Fibroblast of lung (primary cell): ENCODE measurements around the gene DOK5. TPM values are rescaled to one million over a fixed set of nuclear protein-coding genes. Genes with fewer than 3 reads are reported as not detected.

ENCODE experiments used
- DNase-seq, 2 donors: peaks; one replicate each; pipeline versions ENCODE4 v3.0.0 to v3.0.0-alpha.2; 2010; ENCODE audit warnings: low read depth in 2 of 2
- H2AFZ ChIP-seq: 2 replicates; pipeline ENCODE4 v1.5.1; 2012; ENCODE audit warnings: low read length, control low read depth, inconsistent platforms
- H3K27ac ChIP-seq: 2 replicates; pipeline ENCODE4 v1.5.1; 2011; ENCODE audit warnings: low read length, control low read depth; ENCODE audit not compliant: insufficient read depth
- H3K27me3 ChIP-seq: 2 replicates; pipeline ENCODE4 v1.5.1; 2011; ENCODE audit warnings: mild to moderate bottlenecking, low read length; ENCODE audit not compliant: control insufficient read depth, insufficient read depth
- H3K36me3 ChIP-seq: 2 replicates; pipeline ENCODE4 v1.5.1; 2011; ENCODE audit warnings: low read length; ENCODE audit not compliant: control insufficient read depth, insufficient read depth
- H3K4me1 ChIP-seq: 2 replicates; pipeline ENCODE4 v1.5.1; 2011; ENCODE audit warnings: low read length; ENCODE audit not compliant: control insufficient read depth, insufficient read depth; ENCODE audit errors: extremely low read depth
- H3K4me2 ChIP-seq: 2 replicates; pipeline ENCODE4 v1.5.1; 2011; ENCODE audit warnings: low read length, control low read depth; ENCODE audit not compliant: insufficient read depth; ENCODE audit errors: extremely low read depth
- H3K4me3 ChIP-seq, 4 experiments: fragments of 200-600 bp in 1 of 4; sonication (generic) in 1 of 4; replicated peaks in 1 of 4; 2 replicates each; pipeline ENCODE4 v1.5.1; 2011 to 2016; ENCODE audit warnings: low read length in 4 of 4, low read depth in 3 of 4, mild to moderate bottlenecking in 3 of 4, control low read depth in 2 of 4, inconsistent platforms in 1 of 4, mixed read lengths in 1 of 4; ENCODE audit not compliant: insufficient read depth in 1 of 4; ENCODE audit errors: control extremely low read depth in 1 of 4
- H3K79me2 ChIP-seq: 2 replicates; pipeline ENCODE4 v1.5.1; 2012; ENCODE audit warnings: mild to moderate bottlenecking, low read length, inconsistent platforms; ENCODE audit not compliant: control insufficient read depth, insufficient read depth
- H3K9ac ChIP-seq: 2 replicates; pipeline ENCODE4 v1.5.1; 2011; ENCODE audit warnings: mild to moderate bottlenecking, low read length, control low read depth; ENCODE audit not compliant: insufficient read depth
- H3K9me3 ChIP-seq: 2 replicates; pipeline ENCODE4 v1.5.1; 2012; ENCODE audit warnings: low read depth, low read length; ENCODE audit not compliant: control insufficient read depth, insufficient read depth
- H4K20me1 ChIP-seq: 2 replicates; pipeline ENCODE4 v1.5.1; 2011; ENCODE audit warnings: low read length; ENCODE audit not compliant: control insufficient read depth, insufficient read depth; ENCODE audit errors: extremely low read depth
- CTCF ChIP-seq, 2 donors: IDR thresholded peaks in 1 of 2; conservative IDR thresholded peaks in 1 of 2; 1 replicate in 1 of 2; 2 replicates in 1 of 2; pipeline ENCODE4 v1.5.1; 2011 to 2012; ENCODE audit warnings: low read length in 2 of 2, control low read depth in 1 of 2, inconsistent platforms in 1 of 2, low read depth in 1 of 2, mild to moderate bottlenecking in 1 of 2
- EZH2 ChIP-seq: IDR thresholded peaks from 2 replicates; pipeline ENCODE4 v1.5.1; 2012; ENCODE audit warnings: low read length, control low read depth, mild to moderate bottlenecking; ENCODE audit errors: missing control alignments
- polyA plus RNA-seq, 2 donors: library from polyadenylated mRNA; depleted of rRNA in 1 of 2; stranded (reverse) in 1 of 2; unstranded in 1 of 2; fragments of >200 nt; gene quantifications; 2 replicates each; pipeline ENCODE4 v1.2.1, GENCODE V29; 2011 to 2012; ENCODE audit warnings: missing spikeins in 1 of 2
- total RNA-seq: library from RNA; depleted of rRNA; stranded (reverse); fragments of >200 nt; gene quantifications from 2 replicates; pipeline ENCODE4 v1.2.1, GENCODE V29; 2014

Gene DOK5
- total and polyA plus RNA-seq, 2 donors (not counting 1 experiment from before 2014, with no cell fraction given), result 13.5 to 19.2 TPM

DNA sequence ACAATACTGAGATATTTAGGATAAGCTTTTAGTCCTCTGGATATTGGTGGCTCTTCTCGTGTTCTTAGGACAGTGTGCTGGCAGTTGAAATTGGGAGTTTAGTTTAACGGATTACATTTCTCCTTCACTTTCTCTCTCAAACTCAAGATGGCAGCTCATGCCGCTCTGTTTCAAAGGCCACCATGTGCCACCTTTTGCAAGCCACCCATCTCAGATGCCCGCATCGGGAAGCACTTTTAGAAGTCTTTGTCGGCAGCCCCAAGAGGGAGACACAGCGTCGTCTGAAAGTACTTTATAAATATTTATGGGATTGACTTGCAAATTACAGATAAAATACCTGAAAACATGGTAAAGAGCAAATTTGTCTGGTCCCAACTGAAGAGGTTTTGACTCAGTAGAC lies 73.5 kb downstream of the DOK5 start:
- Histone ChIP-seq H3K9ac (no peak overlapping the region), H3K27me3 (no peaks in the 10 kb centered on the region), H3K36me3 (no peaks in the 10 kb centered on the region), H2AFZ (no peak overlapping the region), H3K4me1 (no peaks in the 10 kb centered on the region), H3K4me2 (no peak overlapping the region), H3K4me3 (no peak overlapping the region), H4K20me1 (no peaks in the 10 kb centered on the region), H3K9me3 (no peaks in the 10 kb centered on the region), H3K79me2 (no peaks in the 10 kb centered on the region), H3K27ac (no peak overlapping the region)
- no peak for DNase-seq
- TF ChIP-seq CTCF (conservative IDR thresholded peaks at IDR 0.05 in 1 of 2, IDR thresholded peaks at IDR 0.05 in 1 of 2; ENCODE audit: low read depth in 1 of 2, low read length in 2 of 2), result no peak
- TF ChIP-seq EZH2, result no peak

- Histone ChIP-seq H4K20me1 (no peaks in the 10 kb centered on the region), H3K9me3 (no peaks in the 10 kb centered on the region), H3K36me3 (no peaks in the 10 kb centered on the region), H3K79me2 (no peaks in the 10 kb centered on the region), H3K4me3 (no peak overlapping the region), H3K4me2 (no peak overlapping the region), H2AFZ (no peak overlapping the region), H3K27ac (no peak overlapping the region), H3K27me3 (no peaks in the 10 kb centered on the region), H3K4me1 (no peaks in the 10 kb centered on the region), H3K9ac (no peak overlapping the region)
- peak in 1 of 2 donors; percentile 71 for DNase-seq
- TF ChIP-seq CTCF (conservative IDR thresholded peaks at IDR 0.05 in 1 of 2, IDR thresholded peaks at IDR 0.05 in 1 of 2; ENCODE audit: low read depth in 1 of 2, low read length in 2 of 2) (no peak), EZH2 (no peak)
These were observed 74.4 kb downstream of the DOK5 start for GRCh38 chr20:54549658-54550326.

GRCh38 chr20:54550776-54551396 lies 75.5 kb downstream of the DOK5 start:
- Histone ChIP-seq H3K4me3 (no peak overlapping the region), H2AFZ (no peak overlapping the region), H3K4me2 (no peak overlapping the region), H3K9ac (no peak overlapping the region), H3K79me2 (no peaks in the 10 kb centered on the region), H4K20me1 (no peaks in the 10 kb centered on the region), H3K27ac (no peak overlapping the region), H3K9me3 (no peaks in the 10 kb centered on the region), H3K27me3 (no peaks in the 10 kb centered on the region), H3K36me3 (no peaks in the 10 kb centered on the region), H3K4me1 (no peaks in the 10 kb centered on the region)
- TF ChIP-seq CTCF (conservative IDR thresholded peaks at IDR 0.05 in 1 of 2, IDR thresholded peaks at IDR 0.05 in 1 of 2; ENCODE audit: low read depth in 1 of 2, low read length in 2 of 2), result no peak
- TF ChIP-seq EZH2, result no peak
- DNase-seq, result peak; percentile 27 to 71
